Prostate gland (tissue), 2 donors: Measurements from ENCODE around the gene CDH5.

Experiments
- POLR2AphosphoS5 ChIP-seq: sonication (generic); formaldehyde crosslinking; IDR thresholded peaks from one replicate; pipeline ENCODE4 v1.6.1; 2017; ENCODE audit warnings: antibody characterized with exemption
- TF ChIP-seq, protein P1 (sequence below), 4 experiments: fragments of 200-600 bp in 2 of 4; fragments of 450-650 bp in 2 of 4; sonication (generic) in 2 of 4; IDR thresholded peaks; 1 replicate in 3 of 4; 2 replicates in 1 of 4; pipeline ENCODE4 v1.5.1; 2016 to 2019; ENCODE audit warnings: antibody characterized with exemption in 4 of 4, mild to moderate bottlenecking in 2 of 4, moderate library complexity in 2 of 4

DNA sequence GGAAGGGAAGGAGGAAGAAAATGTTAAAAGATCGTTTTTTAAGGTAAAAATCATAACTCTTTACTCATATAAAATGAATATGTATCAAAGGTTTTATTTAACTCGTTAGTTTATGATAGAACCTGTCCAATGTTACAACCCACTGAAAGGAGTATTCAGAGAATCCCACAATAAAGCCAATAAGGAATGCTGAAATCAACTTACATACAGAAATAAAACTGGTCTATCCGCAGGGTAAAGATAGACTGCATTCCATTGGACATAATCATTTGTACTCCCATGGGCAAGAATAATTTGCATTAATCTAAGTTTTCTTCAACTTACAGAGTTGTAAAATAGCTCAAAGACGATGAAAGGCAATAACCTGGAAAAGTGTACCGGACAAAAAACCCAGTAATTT is 42.7 kb downstream of the CDH5 start:
- TF ChIP-seq, protein P1, sequence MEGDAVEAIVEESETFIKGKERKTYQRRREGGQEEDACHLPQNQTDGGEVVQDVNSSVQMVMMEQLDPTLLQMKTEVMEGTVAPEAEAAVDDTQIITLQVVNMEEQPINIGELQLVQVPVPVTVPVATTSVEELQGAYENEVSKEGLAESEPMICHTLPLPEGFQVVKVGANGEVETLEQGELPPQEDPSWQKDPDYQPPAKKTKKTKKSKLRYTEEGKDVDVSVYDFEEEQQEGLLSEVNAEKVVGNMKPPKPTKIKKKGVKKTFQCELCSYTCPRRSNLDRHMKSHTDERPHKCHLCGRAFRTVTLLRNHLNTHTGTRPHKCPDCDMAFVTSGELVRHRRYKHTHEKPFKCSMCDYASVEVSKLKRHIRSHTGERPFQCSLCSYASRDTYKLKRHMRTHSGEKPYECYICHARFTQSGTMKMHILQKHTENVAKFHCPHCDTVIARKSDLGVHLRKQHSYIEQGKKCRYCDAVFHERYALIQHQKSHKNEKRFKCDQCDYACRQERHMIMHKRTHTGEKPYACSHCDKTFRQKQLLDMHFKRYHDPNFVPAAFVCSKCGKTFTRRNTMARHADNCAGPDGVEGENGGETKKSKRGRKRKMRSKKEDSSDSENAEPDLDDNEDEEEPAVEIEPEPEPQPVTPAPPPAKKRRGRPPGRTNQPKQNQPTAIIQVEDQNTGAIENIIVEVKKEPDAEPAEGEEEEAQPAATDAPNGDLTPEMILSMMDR (IDR thresholded peaks at IDR 0.05): no peak
- TF ChIP-seq POLR2AphosphoS5: no peak
